ENCODE measurements around the gene CSRP2. TPM values are rescaled to one million over a fixed set of nuclear protein-coding genes. Genes with fewer than 3 reads are reported as not detected.

CSRP2 gene
- total RNA-seq, 1 experiment from 2014 or later, result 36.1 TPM

DNA sequence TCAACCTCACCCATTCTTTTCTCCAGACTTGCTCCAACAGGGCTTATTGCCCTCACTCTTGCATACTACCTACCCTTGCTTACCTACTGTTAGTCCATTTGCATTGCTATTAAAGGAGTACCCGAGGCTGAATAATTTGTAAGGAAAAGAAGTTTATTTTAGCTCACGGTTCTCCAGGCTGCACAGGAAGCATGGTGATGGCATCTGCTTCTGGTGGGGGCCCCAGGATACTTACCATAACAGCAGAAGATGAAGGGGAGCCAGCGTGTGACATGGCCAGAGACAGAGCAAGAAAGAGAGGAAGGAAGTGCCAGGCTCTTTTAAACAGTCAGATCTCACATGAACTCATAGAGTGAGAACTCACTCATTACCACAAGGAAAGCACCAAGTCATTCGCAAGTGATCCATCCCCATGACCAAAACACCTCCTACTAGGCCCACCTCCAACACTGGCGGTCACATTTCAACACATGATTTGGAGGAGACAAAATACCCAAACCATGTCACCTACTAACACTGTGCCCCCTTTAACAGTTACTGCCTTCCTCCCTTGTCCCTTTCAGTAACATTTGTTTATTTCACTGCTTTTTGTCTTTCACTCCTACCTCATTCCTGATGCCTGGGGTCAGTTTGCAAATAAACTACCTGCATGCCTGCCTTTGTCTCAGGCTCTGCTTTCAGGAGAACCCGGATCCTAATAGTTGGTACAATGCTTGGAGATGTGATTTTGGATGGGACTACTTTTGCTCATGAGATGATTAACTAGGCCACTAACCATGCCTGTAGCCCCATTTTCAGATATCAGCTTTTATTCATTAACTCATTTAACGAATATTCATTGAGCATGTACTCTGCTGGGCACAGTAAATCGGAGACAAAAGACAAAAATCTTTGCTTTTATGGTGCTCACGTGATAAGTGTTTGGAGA, 41.6 kb upstream of the CSRP2 start:
- no peak overlapping the region for H3K4me3 ChIP-seq (replicated peaks in 1 of 2; ENCODE audit: low read depth in 1 of 2, low read length in 2 of 2)
- POLR2A ChIA-PET, result no interaction called here
- RAD21 ChIA-PET (ENCODE audit: low non-redundant PET in 1 of 2, low total read pairs in 2 of 2, uncharacterized antibody in 2 of 2, unreplicated experiment in 2 of 2), result no interaction called here
- H3K9me3 ChIP-seq (ENCODE audit: control insufficient read depth in 1 of 2, insufficient read depth in 1 of 2, low read depth in 1 of 2, low read length in 2 of 2), result no peaks in the 10 kb centered on the region
- H3K36me3 ChIP-seq (ENCODE audit: control insufficient read depth in 1 of 2, insufficient read depth in 2 of 2, low read length in 2 of 2), result no peaks in the 10 kb centered on the region
- H2AFZ ChIP-seq (ENCODE audit: low read depth, low read length, poor library complexity, severe bottlenecking), result no peak overlapping the region
- H3K9ac ChIP-seq (ENCODE audit: low read length), result no peak overlapping the region
- CTCF ChIA-PET, result no interaction called here
- H3K79me2 ChIP-seq (ENCODE audit: insufficient read depth, low read length), result no peaks in the 10 kb centered on the region
- no peak for ATAC-seq
- H3K27ac ChIP-seq (ENCODE audit: low read depth, low read length), result no peak overlapping the region
- no peaks in the 10 kb centered on the region; the same call in 1 of the 2 replicates for H3K9me2 ChIP-seq (ENCODE audit: insufficient read depth)
- no peak overlapping the region for H3K4me2 ChIP-seq (ENCODE audit: low read length)
- DNase-seq (ENCODE audit: low read depth, low spot score), result no peak
- no peaks in the 10 kb centered on the region for H4K20me1 ChIP-seq (ENCODE audit: insufficient read depth)
- no peaks in the 10 kb centered on the region for H3K27me3 ChIP-seq (ENCODE audit: insufficient read depth, low read length)
- intact Hi-C loops (cut with micrococcal nuclease), result no loop called here
- no peaks in the 10 kb centered on the region for H3K4me1 ChIP-seq (ENCODE audit: control insufficient read depth in 1 of 2, insufficient read depth in 2 of 2, low read length in 2 of 2)
- no TSS peak for BruUV-seq (replicated peaks)
- TF ChIP-seq MAX (IDR thresholded peaks at IDR 0.05) (no peak), EZH2 (IDR thresholded peaks at IDR 0.05) (no peak), POLR2A (IDR thresholded peaks at IDR 0.05; ENCODE audit: borderline replicate concordance, extremely low read depth, insufficient read depth, insufficient read length) (no peak), SP1 (IDR thresholded peaks at IDR 0.05; ENCODE audit: low read depth) (no peak), CEBPB (IDR thresholded peaks at IDR 0.05; ENCODE audit: low read depth) (no peak), RAD21 (IDR thresholded peaks at IDR 0.05; ENCODE audit: low read depth) (no peak), EZH2phosphoT487 (IDR thresholded peaks at IDR 0.05; ENCODE audit: borderline replicate concordance) (no peak), CBX3 (IDR thresholded peaks at IDR 0.05; ENCODE audit: low read depth) (no peak), ELF1 (IDR thresholded peaks at IDR 0.05; ENCODE audit: borderline replicate concordance, low read depth) (no peak), ZBTB33 (IDR thresholded peaks at IDR 0.05; ENCODE audit: extremely low read depth, insufficient replicate concordance, low read length) (no peak), YY1 (IDR thresholded peaks at IDR 0.05; ENCODE audit: extremely low read depth, insufficient replicate concordance, low read depth, low read length) (no peak), REST (IDR thresholded peaks at IDR 0.05; ENCODE audit: low read depth) (no peak)
- TF ChIP-seq, protein P1, sequence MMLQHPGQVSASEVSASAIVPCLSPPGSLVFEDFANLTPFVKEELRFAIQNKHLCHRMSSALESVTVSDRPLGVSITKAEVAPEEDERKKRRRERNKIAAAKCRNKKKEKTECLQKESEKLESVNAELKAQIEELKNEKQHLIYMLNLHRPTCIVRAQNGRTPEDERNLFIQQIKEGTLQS (IDR thresholded peaks at IDR 0.05), result no peak
- TF ChIP-seq, protein P2, sequence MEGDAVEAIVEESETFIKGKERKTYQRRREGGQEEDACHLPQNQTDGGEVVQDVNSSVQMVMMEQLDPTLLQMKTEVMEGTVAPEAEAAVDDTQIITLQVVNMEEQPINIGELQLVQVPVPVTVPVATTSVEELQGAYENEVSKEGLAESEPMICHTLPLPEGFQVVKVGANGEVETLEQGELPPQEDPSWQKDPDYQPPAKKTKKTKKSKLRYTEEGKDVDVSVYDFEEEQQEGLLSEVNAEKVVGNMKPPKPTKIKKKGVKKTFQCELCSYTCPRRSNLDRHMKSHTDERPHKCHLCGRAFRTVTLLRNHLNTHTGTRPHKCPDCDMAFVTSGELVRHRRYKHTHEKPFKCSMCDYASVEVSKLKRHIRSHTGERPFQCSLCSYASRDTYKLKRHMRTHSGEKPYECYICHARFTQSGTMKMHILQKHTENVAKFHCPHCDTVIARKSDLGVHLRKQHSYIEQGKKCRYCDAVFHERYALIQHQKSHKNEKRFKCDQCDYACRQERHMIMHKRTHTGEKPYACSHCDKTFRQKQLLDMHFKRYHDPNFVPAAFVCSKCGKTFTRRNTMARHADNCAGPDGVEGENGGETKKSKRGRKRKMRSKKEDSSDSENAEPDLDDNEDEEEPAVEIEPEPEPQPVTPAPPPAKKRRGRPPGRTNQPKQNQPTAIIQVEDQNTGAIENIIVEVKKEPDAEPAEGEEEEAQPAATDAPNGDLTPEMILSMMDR (IDR thresholded peaks at IDR 0.05 in 2 of 3, conservative IDR thresholded peaks at IDR 0.05 in 1 of 3; ENCODE audit: borderline replicate concordance in 1 of 3, insufficient read depth in 1 of 3, low read depth in 2 of 3, low read length in 2 of 3), result no peak

Data from HCT116 (cell line).